Upper lobe of left lung (tissue), 6 donors: ENCODE measurements around the gene RNF114. TPM values are rescaled to one million over a fixed set of nuclear protein-coding genes. Genes with fewer than 3 reads are reported as not detected.
"Not testable (repeated sequence)": the region's sequence is repeated elsewhere in the genome, so short reads cannot be mapped to it uniquely, and the experiment has no call there.

Experiments
- ATAC-seq, 2 donors: fragments of 200-7000 bp; cut with Tn5 transposase; one replicate each; pipeline ENCODE4 v1.9.1; 2022; ENCODE audit warnings: mild to moderate bottlenecking in 2 of 2, moderate library complexity in 2 of 2; ENCODE audit not compliant: low FRiP score in 2 of 2
- DNase-seq, 2 donors: peaks; one replicate each; pipeline ENCODE4 v3.0.0-alpha.2; 2019 to 2020
- H3K27ac ChIP-seq, 4 donors: fragments of 200-600 bp; sonication (generic); one replicate each; pipeline ENCODE4 v1.5.1; 2016 to 2019
- H3K27me3 ChIP-seq, 4 donors: fragments of 200-600 bp; sonication (generic); one replicate each; pipeline ENCODE4 v1.5.1; 2017 to 2019
- H3K36me3 ChIP-seq, 4 donors: fragments of 200-600 bp; sonication (generic); one replicate each; pipeline ENCODE4 v1.5.1; 2016 to 2019
- H3K4me1 ChIP-seq, 4 donors: fragments of 200-600 bp; sonication (generic); one replicate each; pipeline ENCODE4 v1.5.1; 2018 to 2019
- H3K4me3 ChIP-seq, 4 donors: fragments of 200-600 bp; sonication (generic); one replicate each; pipeline ENCODE4 v1.5.1; 2017 to 2019; ENCODE audit warnings: mild to moderate bottlenecking in 2 of 4, moderate library complexity in 1 of 4
- H3K9me3 ChIP-seq, 4 donors: fragments of 200-600 bp; sonication (generic); one replicate each; pipeline ENCODE4 v1.5.1; 2018 to 2019
- EP300 ChIP-seq, 4 donors: sonication (generic); formaldehyde crosslinking; IDR thresholded peaks; one replicate each; pipeline ENCODE4 v1.5.1; 2017; ENCODE audit warnings: antibody characterized with exemption in 4 of 4, control low read depth in 2 of 4
- POLR2A ChIP-seq, 4 donors: fragments of 450-650 bp; IDR thresholded peaks; one replicate each; pipeline ENCODE4 v1.5.1; 2016 to 2017; ENCODE audit warnings: antibody characterized with exemption in 4 of 4, mild to moderate bottlenecking in 2 of 4
- POLR2AphosphoS5 ChIP-seq, 2 donors: sonication (generic); formaldehyde crosslinking; IDR thresholded peaks; one replicate each; pipeline ENCODE4 v1.5.1; 2017; ENCODE audit warnings: antibody characterized with exemption in 2 of 2
- WGBS, 2 donors: methylation state at CpG; one replicate each; pipeline ENCODE4 v1.1.5; 2017 to 2018; 5-methylcytosine and 5-hydroxymethylcytosine counted together
- total RNA-seq, 6 donors: library from RNA; depleted of rRNA in 4 of 6; stranded (reverse); fragments of >200 nt in 4 of 6; gene quantifications; one replicate each; pipeline versions ENCODE4 v1.1.0 to v1.2.1, GENCODE V29; 2016 to 2021
- TF ChIP-seq, protein P1 (sequence below), 6 experiments: fragments of 450-650 bp in 4 of 6; fragments of 200-600 bp in 2 of 6; sonication (generic) in 2 of 6; IDR thresholded peaks; one replicate each; pipeline ENCODE4 v1.5.1; 2016 to 2019; ENCODE audit warnings: antibody characterized with exemption in 6 of 6
- donor health status: DM: no; HTN: no; CAD: no; lungs with moderate emphysema.
- donor health status: DM: no; HTN: yes; CAD: no; lungs with severe emphysema.

RNF114 gene
- total RNA-seq, 6 donors from 2014 or later = 72.4 to 248 (median 173) TPM

DNA sequence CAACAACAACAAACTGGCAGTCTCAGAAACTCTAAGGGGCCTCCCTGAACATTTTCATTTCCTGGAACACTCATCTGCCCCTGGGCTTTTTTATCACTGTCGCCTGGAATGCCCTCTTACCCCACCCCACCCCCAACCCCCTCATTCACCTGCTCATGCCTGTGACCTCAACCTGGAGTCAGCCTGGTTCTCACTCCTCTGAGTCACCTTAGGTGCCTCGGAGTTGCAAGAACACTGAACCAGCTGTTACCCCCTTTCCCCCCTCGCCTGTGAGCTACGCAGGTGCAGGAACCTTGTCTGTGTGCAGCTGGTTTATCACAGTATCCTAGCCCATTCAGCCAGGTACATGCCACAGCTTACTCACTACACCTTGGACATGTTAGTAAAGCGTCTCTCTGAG, 33.7 kb downstream of the RNF114 start:
- 55 to 56% methylated on average over 5 of the region's 5 CpGs for WGBS, 2 donors
- ATAC-seq (no peak), DNase-seq (no peak)
- TF ChIP-seq POLR2AphosphoS5 (IDR thresholded peaks at IDR 0.05) (no peak), EP300 (IDR thresholded peaks at IDR 0.05) (no peak), POLR2A (IDR thresholded peaks at IDR 0.05) (no peak)
- TF ChIP-seq, protein P1, sequence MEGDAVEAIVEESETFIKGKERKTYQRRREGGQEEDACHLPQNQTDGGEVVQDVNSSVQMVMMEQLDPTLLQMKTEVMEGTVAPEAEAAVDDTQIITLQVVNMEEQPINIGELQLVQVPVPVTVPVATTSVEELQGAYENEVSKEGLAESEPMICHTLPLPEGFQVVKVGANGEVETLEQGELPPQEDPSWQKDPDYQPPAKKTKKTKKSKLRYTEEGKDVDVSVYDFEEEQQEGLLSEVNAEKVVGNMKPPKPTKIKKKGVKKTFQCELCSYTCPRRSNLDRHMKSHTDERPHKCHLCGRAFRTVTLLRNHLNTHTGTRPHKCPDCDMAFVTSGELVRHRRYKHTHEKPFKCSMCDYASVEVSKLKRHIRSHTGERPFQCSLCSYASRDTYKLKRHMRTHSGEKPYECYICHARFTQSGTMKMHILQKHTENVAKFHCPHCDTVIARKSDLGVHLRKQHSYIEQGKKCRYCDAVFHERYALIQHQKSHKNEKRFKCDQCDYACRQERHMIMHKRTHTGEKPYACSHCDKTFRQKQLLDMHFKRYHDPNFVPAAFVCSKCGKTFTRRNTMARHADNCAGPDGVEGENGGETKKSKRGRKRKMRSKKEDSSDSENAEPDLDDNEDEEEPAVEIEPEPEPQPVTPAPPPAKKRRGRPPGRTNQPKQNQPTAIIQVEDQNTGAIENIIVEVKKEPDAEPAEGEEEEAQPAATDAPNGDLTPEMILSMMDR (IDR thresholded peaks at IDR 0.05) = no peak
- no peaks in the 10 kb centered on the region for H3K27me3 ChIP-seq
- peaks cover 0 to 18% (median 7%) of the 10 kb centered on the region in 4 donors for H3K4me1 ChIP-seq
- peak overlapping the region in 2 of 4 donors; percentile 54 to 69 for H3K27ac ChIP-seq
- H3K4me3 ChIP-seq = no peak overlapping the region
- H3K36me3 ChIP-seq = no peaks in the 10 kb centered on the region
- no peaks in the 10 kb centered on the region for H3K9me3 ChIP-seq

DNA sequence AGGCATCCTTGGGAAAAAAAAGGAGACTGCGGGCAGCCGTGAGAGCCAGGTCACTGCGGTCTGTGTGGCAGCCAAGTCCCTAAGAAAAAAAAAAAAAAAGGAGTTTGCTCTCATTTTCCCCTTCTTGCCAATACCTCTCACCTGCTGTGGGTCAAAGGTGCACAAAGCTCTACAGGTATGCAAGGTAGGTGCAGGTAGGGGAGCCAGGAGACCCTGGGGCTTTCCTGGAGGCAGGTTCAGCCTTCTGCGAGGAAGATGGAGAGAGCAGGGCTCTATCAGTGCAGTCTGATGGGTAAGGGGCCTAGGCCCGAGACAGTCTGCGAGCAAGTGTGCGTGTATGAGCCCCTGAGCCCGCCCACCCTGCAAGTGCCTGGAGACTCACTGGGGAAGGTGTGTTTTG, 34.3 kb downstream of the RNF114 start:
- H3K4me3 ChIP-seq = no peak overlapping the region
- H3K4me1 ChIP-seq = peaks cover 0 to 16% (median 7%) of the 10 kb centered on the region in 4 donors
- DNase-seq = no peak
- H3K27ac ChIP-seq = no peak overlapping the region
- TF ChIP-seq POLR2A (IDR thresholded peaks at IDR 0.05) = no peak
- TF ChIP-seq POLR2AphosphoS5 (IDR thresholded peaks at IDR 0.05) = no peak
- TF ChIP-seq EP300 (IDR thresholded peaks at IDR 0.05) = no peak
- TF ChIP-seq, protein P1 (IDR thresholded peaks at IDR 0.05) = no peak
- H3K27me3 ChIP-seq = no peaks in the 10 kb centered on the region
- ATAC-seq = no peak
- WGBS, 2 donors = 89 to 91% methylated on average over 8 of the region's 8 CpGs
- no peaks in the 10 kb centered on the region for H3K36me3 ChIP-seq
- no peaks in the 10 kb centered on the region for H3K9me3 ChIP-seq

DNA sequence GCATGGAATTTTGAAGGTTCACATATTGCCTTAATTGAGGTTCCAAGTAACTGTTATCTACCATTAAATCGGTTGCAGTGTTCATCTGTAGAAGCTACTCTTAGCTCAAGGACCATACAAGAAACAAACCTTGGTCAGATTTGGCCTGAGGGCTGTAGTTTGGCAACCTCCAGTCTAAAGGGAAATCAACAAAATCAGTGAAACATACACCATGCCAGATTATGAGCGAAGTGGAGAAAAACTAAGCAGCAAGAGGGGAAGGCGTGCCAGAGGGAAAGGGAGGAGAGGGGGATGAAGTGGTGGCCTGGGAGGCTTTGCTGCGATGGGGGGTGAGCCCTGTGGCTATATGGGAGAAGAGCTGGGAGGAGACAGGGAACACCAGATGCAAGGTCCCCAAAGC, 37.8 kb downstream of the RNF114 start:
- 68 to 81% methylated on average over 4 of the region's 4 CpGs for WGBS, 2 donors
- no peaks in the 10 kb centered on the region for H3K9me3 ChIP-seq

DNA sequence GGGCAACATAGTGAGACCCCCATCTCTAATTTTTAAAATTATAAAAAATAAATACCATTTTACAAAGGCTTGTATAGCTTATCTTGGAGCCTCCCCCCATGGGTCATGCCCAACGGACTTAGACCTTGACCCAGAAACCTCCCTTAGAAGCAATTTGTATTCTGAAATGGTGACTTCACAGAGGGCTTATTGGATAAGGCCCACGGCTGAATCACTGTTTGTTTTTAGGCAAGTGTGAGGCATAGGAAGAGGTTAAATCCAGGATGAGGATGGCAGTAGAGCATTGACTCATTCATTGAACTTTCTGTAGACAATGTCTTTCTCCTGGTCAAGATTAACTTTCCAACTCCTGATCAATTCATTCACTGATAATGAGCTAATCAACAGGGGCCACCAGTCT, 40.3 kb downstream of the RNF114 start:
- ATAC-seq = no peak
- WGBS, 2 donors = 61 to 65% methylated on average over 2 of the region's 2 CpGs
- H3K4me3 ChIP-seq = no peak overlapping the region

More for the DNA sequence above, 37.8 kb downstream of the RNF114 start:
- no peaks in the 10 kb centered on the region for H3K36me3 ChIP-seq
- peaks cover 2 to 12% (median 10%) of the 10 kb centered on the region in 4 donors for H3K4me1 ChIP-seq
- no peak overlapping the region for H3K27ac ChIP-seq
- DNase-seq = no peak
- H3K4me3 ChIP-seq = no peak overlapping the region
- ATAC-seq = no peak
- H3K27me3 ChIP-seq = no peaks in the 10 kb centered on the region
- no peak for TF ChIP-seq POLR2A (IDR thresholded peaks at IDR 0.05)
- TF ChIP-seq POLR2AphosphoS5 (IDR thresholded peaks at IDR 0.05) = no peak

GRCh38 chr20:49977740-49978139, 41.5 kb downstream of the RNF114 start:
- not testable (repeated sequence) for DNase-seq, H3K27ac ChIP-seq
- 50 to 98% methylated on average over 2 of the region's 2 CpGs for WGBS, 2 donors

More for the DNA sequence above, 40.3 kb downstream of the RNF114 start:
- Histone ChIP-seq H3K4me1 (peaks cover 5 to 10% (median 7%) of the 10 kb centered on the region in 4 donors), H3K27ac (no peak overlapping the region), H3K9me3 (no peaks in the 10 kb centered on the region), H3K27me3 (no peaks in the 10 kb centered on the region), H3K36me3 (no peaks in the 10 kb centered on the region)
- DNase-seq = no peak
- TF ChIP-seq, protein P1 (IDR thresholded peaks at IDR 0.05) = no peak
- no peak for TF ChIP-seq EP300 (IDR thresholded peaks at IDR 0.05)
- no peak for TF ChIP-seq POLR2A (IDR thresholded peaks at IDR 0.05)
- TF ChIP-seq POLR2AphosphoS5 (IDR thresholded peaks at IDR 0.05) = no peak

GRCh38 chr20:49978685-49979029, 42.5 kb downstream of the RNF114 start:
- peak overlapping the region in 1 of 4 donors; percentile 30 for H3K27ac ChIP-seq
- peaks cover 21 to 29% (median 24%) of the 10 kb centered on the region in 4 donors for H3K4me1 ChIP-seq
- TF ChIP-seq, protein P1 (IDR thresholded peaks at IDR 0.05) = no peak
- TF ChIP-seq EP300 (IDR thresholded peaks at IDR 0.05) (no peak), POLR2A (IDR thresholded peaks at IDR 0.05) (no peak), POLR2AphosphoS5 (IDR thresholded peaks at IDR 0.05) (no peak)
- 77 to 81% methylated on average over 3 of the region's 3 CpGs for WGBS, 2 donors
- H3K4me3 ChIP-seq = no peak overlapping the region
- H3K27me3 ChIP-seq = peaks cover 0 to 7% (median 0%) of the 10 kb centered on the region in 4 donors
- no peak for DNase-seq
- ATAC-seq = no peak
- no peaks in the 10 kb centered on the region for H3K36me3 ChIP-seq
- H3K9me3 ChIP-seq = no peaks in the 10 kb centered on the region

More at GRCh38 chr20:49977740-49978139, 41.5 kb downstream of the RNF114 start:
- not testable (repeated sequence) for ATAC-seq, H3K27me3 ChIP-seq, H3K36me3 ChIP-seq, H3K9me3 ChIP-seq, H3K4me3 ChIP-seq
- peaks cover 14 to 21% (median 18%) of the 10 kb centered on the region in 4 donors for H3K4me1 ChIP-seq
